Superior temporal gyrus (tissue), 1 donor: ENCODE results near the gene ZNF423.

Source experiments
- DNase-seq: peaks from one replicate; pipeline ENCODE4 v3.0.0-alpha.2; 2016; ENCODE audit errors: extremely low spot score

ZNF423 gene

DNA sequence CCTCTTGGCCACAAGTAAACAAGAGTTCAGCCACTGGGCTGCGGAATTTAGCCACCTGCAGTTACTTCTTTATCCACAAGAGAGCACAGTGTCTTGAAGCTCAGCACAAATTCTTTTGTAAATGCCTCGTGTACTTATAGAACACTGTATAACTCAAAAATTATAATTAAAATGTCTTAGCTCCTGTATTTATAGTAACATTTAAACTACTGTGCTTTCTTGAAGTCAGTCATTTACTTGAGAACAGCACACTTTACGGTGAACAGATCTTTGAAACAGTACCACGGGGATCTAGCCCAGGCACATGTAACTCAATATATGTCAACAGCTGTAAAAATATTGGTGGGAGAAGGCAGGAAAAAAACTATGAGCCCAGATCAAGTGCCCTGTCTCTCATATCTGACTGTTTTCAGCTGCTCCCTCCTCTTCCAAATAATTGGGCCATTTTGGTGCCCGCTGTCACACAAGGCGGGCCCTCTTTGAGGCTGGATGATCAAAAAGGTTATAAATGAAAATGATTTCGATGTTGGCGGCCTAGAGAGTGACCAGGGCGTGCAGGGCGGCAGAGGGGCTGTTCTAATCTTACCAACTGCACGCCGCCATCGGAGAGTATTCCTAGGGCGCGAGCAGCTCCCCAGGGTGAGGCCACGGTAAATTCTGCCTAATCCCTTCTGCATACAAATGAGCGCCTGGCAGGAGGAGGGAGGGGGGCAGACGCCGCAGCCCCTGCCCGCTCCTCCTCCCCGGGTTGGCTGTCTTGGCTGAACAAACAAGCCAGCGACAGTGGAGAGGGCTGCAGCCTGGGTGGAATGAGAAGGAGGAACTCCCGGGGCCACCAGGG, 299.1 kb downstream of the ZNF423 start:
- peak; percentile 53 for DNase-seq

DNA sequence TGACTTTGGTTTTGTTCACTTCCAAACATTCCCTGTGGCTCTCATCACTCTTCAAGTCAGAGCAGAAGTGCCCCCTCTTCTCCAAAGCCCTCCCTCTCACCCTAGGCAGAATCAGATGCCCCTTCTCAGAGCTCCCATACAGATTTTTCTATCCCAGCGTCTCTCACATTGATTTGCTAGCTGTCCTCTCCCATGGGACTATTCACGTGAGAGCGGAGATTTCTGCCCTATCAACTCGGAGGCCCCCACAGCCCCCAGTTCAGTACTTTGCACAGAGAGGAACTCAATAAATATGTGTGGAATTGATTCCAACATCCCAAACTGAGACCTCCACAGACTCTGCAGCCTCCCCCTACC, 299.7 kb downstream of the ZNF423 start:
- no peak for DNase-seq

- no peak for DNase-seq
Measured at GRCh38 chr16:49554681-49555080, 301.2 kb downstream of the ZNF423 start.

DNA sequence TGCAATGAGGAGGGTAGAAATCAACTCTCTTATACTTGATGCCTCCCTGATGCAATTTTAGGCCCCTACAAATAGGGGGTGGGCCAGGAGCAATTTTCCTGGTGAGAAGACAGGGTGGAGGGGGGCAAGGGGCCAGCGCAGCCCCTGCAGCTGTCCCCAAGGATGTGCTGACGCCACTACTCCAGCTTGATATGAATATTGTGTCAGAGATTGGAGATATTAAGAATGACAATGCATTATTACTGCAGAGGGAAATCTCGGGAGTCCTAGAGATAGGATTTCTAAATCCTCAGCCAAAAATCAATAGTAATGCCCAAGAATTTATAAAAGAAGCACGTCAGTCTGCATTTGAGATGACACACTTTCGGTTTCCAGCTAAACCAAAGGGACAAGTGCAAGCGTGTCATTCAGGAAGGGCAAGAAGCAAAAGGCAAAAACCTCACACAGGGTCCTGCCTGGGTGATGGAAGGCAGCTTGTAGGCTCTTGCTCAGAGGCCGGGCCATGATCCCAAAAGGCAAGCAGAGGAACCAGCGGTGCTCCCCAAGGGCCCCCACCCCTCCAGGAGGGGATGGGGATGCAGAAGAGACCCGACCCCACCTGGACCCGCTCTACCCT, 303.5 kb downstream of the ZNF423 start:
- DNase-seq = no peak

GRCh38 chr16:49550666-49551065, 305.2 kb downstream of the ZNF423 start:
- DNase-seq = no peak

GRCh38 chr16:49550140-49550539, 305.8 kb downstream of the ZNF423 start:
- no peak for DNase-seq

DNA sequence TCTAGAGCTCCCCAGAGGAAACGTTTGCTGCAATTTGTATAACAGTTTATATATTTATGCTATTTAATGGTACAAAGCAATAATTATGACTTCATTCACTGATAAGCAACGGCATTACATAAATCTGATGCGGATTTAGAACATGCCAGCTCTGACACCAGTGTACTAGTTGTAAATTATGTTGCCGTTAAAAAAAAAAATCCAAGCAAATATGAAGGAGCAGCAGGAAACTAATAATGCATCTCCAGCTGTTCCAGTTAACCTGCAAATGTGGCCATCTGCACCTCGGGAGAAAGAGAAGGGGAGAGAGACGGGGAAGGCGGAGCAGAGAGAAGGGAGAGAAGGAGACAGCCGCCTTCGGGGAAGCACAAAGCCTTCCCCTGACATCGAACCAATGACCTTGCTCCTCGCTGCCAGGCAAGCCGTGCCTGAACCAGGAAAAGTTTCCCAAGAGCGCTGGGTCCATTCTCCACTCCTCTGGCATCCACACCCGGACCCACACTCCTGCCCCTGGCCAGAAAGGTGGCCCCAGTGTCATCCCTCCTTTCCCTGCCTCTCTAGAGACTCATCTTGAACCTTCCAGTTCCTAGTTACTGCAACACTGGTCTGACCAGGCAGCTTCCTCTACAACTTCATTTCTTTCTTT, 307.5 kb downstream of the ZNF423 start:
- DNase-seq = no peak

- DNase-seq = no peak
Measured at GRCh38 chr16:49547448-49547847, 308.5 kb downstream of the ZNF423 start.

GRCh38 chr16:49546735-49547134, 309.2 kb downstream of the ZNF423 start:
- no peak for DNase-seq

DNA sequence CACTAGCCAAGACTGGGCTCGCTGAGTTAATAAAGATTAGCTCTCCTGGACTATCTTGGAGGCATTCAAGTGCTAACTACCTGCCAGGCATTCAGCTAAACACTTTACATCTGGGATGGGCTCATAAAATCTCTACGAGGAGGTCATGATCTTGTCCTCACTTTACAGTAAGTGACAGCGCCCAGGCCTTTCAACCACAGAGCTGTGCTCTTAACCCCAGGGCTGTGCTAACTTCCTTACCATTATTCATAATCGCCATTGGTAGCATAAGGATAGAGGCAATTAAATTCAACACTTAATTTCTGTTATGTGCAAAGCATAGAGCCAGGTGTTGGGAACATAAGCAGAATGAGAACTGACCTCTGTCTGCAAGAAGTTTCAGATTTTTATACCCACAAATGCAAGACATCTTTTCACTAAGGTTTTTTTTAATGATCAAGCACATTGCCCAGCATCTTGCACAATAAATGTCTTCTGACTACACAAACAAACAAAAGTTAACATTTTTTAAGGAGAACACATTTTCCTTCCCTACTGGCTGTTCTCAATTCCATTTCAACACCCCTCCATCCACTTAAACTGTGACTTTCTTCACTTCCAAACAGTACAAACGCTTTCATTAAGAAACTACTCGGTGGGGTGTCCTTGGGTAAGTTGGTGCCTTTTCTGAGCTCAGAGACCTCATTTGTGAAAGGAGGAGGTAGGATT, 310.0 kb downstream of the ZNF423 start:
- DNase-seq = no peak

DNA sequence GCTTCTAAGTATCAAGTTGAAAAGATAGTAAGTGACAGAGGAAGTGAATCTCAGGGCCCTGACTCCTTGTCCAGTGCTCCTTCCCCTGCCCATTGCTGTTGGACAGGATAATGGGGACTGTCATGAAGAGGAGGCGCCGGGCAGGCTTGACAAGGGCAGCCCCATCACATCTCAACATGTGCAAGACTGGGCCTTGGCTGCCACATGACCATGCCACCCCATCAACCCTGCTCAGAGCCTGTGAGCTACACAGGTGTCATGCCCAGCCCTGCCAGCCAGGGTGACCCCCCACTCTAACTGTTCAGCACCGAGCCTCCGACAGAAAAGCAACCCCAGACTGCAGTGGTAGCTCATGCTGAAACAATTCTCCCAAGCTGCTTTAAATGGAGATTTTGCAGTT, 310.7 kb downstream of the ZNF423 start:
- DNase-seq = no peak

DNA sequence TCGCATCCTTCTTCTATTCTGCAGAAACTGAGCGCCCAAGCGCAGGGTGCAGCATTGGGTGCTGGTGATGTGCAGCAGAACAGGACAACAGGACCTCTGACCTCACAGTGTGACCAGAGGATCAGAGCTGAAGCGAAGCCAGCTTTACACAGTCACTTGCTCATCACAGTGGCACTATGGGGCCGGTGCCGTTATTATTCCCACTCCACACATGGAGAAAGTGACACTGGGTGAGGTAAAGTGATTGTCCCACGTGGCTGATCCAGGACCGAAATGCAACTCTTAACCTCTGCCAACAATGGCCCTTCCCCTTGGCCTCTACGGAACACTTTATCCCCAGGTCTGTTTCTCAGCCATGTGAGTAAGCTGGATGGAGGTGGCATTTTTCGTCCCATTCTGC, 311.1 kb downstream of the ZNF423 start:
- no peak for DNase-seq

DNA sequence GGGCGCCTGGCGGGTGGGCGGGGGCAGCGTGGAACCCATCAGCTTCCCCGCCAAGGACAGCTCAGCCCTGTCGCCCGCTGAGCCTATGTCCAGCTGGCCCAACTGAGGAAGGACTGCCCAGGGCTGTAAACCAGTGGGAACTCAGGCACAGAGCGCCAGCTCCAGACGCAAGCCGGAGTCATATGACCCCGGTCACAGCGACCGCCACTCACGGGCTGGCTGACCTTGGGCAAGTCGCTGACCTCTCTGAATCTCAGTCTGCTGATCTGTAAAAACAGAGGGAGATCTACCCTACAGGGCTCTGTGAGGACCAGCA, 312.3 kb downstream of the ZNF423 start:
- DNase-seq = no peak

GRCh38 chr16:49542946-49543630, 312.8 kb downstream of the ZNF423 start:
- no peak for DNase-seq

- DNase-seq = no peak
Measured at GRCh38 chr16:49542391-49542891, 313.5 kb downstream of the ZNF423 start.

DNA sequence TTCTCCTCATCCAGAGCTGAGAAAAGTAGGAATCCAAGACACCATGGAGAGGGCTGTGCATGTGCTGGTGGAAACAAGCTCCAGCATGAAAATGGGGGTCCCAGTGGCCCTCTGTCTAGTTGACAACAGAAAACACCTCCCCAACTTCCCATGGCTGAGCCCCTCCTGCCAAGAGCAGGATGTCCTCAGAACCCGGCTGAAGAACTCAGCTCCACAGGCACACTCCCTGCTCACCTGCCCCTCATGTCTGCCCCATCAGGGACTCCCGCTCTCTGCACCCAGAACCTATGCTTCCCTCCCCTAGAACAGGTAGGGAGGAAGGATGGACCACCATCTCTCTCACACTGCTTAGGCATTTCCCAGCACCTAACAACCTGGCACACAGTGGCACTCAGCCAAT, 315.1 kb downstream of the ZNF423 start:
- DNase-seq = no peak

GRCh38 chr16:49539758-49540157, 316.2 kb downstream of the ZNF423 start:
- DNase-seq = no peak

DNA sequence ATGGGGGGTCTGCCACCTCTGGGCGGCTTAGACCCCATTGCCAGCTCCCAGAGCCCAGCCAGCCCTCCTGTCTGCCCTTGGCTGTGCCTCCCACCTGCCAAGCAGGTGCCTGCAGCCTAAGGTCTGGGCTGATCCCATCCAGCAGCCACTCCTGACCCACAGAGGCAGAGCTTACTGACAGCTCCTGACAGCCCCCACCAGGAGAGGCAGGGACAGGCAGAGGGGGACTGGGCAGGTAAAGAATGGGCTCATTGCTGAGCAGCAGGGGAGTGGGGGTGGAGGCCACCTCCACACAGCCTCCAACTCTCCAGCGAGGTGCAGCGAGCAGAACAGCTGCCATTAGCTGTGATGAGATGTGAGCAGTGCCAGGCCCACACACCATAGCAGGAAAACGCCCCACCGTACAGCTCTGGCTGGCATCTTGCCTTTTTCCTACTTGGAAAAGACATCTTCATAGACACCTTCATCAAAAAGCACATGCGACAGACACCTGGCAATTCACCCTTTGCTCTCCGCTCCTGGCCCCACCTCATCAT, 317.9 kb downstream of the ZNF423 start:
- no peak for DNase-seq

- no peak for DNase-seq
Measured at GRCh38 chr16:49534901-49535610, 320.9 kb downstream of the ZNF423 start.

DNA sequence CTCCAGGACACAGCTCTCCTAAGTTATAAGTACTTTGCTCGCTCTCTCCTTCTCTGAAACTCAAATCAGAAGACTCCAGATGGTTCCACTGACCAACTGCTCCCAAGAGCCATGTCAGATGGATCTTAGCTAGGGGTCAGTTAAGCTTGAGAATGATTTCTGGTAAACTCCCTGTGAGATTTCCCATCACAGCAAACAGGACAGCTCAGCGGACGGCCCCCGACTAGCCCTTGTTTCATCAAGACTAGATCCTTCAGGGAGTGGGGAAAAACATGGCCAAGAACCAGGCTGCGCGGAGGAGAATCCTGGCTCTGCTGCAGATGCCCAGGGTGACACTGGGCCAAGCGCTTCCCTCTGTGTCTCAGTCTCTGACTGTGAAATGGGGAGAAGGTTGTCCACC, 322.5 kb downstream of the ZNF423 start:
- DNase-seq = no peak

- no peak for DNase-seq
Measured at GRCh38 chr16:49532873-49533272, 323.0 kb downstream of the ZNF423 start.
